ENCODE measurements around the gene WNT10A.
"Not testable (repeated sequence)": the region's sequence is repeated elsewhere in the genome, so short reads cannot be mapped to it uniquely, and the experiment has no call there.

Gene WNT10A

GRCh38 chr2:218927876-218928275 is 47.2 kb downstream of the WNT10A start:
- no peak for DNase-seq

GRCh38 chr2:218930488-218930887 is 49.8 kb downstream of the WNT10A start:
- DNase-seq, result not testable (repeated sequence)

- DNase-seq, result not testable (repeated sequence)
These were observed 51.1 kb downstream of the WNT10A start for GRCh38 chr2:218931751-218932150.

Data from amygdala (tissue), 56 donors.